GM21786 (cell line): Measurements from ENCODE around the gene TSN.
"Not testable (repeated sequence)": the region's sequence is repeated elsewhere in the genome, so short reads cannot be mapped to it uniquely, and the experiment has no call there.

Source experiments
- ATAC-seq: cut with Tn5 transposase; IDR thresholded peaks from one replicate; pipeline ENCODE4 v1.9.1; 2021; ENCODE audit not compliant: unreplicated experiment

The TSN gene

DNA sequence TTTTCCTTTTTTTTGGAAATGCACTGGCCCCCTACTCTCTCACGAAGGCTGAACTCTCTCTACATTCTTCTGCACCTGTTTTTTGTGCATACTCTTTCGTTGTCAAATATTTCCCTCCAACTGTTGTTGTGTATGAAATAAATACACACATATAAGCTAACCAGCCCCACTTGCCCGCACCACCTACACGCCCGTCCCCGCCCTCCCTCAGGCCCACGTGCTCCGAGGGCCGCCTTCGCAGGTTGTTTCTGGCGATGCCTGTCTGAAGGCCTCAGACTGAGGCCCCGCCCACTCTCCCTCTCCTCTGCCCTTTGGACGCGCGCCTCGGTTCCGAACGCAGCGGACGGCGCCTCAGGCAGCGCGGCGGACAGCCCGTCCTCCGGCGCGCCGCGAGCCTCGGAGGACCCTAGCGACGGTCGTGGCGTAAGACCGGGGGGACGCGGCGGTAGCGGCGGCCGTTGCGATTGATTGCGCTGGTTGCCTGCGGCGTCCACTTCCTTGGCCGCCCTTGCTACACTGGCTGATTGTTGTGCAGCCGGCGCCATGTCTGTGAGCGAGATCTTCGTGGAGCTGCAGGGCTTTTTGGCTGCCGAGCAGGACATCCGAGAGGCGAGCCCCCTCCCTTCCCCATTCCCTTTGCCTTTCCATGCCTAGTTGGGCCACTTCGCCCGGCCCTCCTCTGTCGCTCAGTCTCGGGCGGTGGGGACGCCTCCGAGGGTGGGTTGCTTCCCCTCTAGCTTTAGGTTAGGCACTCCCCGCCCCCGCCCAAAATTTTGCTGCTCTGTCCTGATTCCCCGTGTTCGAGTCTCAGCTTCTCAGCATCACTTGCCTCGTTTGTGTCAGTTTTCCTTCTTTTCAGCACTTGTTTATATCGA lies at the start of gene TSN:
Gene TSN (plus strand): TSS at position 415 of the 875 bp plus-strand sequence. CDS start 129 bp downstream, at position 544.
- ATAC-seq, result peak; percentile 100

- ATAC-seq, result no peak
Observed at GRCh38 chr2:121705958-121706357, 49.5 kb upstream of the TSN start.

GRCh38 chr2:121707344-121707919 lies 48.0 kb upstream of the TSN start:
- ATAC-seq, result no peak

DNA sequence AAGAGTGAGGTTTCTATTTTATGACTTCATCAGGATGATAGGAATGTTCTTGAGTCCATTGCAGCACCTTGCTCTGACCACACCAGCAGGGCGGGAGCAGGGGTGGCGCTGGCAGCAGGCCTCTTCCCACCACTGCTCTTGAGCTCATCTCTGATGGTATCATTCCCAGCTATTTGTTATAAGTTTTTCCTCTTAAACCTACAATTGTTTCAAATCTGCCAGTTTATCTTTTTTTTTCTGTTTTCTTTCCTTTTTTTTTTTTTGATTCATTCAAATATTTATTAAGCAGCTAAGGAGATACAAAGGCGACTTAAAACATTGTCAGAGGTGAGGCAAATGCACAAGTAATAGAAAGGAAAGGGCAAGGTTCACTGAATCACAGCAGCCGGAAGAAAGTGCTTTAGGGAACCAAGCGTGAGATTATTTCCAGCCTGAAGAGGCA lies 47.5 kb upstream of the TSN start:
- ATAC-seq, result no peak

GRCh38 chr2:121709776-121710469 lies 45.5 kb upstream of the TSN start:
- ATAC-seq, result no peak

DNA sequence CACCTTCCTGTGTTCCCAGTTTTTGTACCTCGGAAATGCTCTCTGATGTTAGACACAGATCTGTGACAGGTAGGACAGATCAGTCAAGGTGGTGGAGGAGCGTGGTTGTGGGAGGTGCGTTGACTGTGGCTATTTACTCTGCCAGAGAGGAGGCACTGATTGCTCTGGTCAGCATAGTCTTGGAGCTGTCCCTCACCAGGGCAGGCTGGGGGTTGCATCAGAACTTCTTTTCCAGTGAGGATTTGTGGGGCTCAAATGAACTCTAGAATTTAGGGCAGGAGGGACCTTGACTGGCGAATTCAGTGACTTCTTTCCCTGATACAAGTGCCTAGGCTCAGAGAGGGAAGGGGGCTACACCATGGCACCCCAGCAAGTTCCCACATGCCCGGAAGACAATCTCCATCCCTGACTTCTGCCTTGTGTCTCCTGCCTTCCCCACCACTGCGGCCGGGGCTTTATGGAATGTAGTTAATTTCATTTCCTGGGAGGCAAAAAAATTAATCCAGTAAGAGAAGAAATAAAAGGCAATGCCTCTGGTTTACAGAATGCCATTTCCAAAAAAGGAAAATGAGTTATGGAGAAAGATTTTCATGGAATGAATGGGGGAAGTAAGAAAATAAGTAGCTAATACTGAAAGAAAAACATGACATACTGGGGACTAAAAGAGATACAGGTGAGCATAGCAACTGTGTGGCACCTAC lies 44.8 kb upstream of the TSN start:
- ATAC-seq, result no peak

GRCh38 chr2:121711481-121711880 lies 44.0 kb upstream of the TSN start:
- ATAC-seq, result not testable (repeated sequence)

DNA sequence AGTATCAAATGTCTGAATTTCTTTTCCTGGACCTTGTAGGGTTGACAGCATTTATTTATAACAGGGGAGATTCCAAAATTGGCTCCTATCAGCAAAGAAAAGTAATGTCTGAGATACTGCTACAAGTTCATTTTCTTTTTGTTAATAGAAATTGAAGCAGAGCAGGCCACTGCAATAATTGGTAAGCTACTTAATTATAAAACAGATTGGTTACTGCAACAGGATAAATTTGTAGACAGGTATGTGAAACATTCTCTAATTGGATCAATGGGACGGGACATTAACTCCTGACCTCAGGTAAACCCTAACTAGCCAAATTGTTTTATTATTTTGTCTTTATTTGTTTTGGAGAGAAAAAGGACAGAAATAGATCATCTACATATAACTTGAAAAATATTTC lies 39.3 kb upstream of the TSN start:
- ATAC-seq, result no peak

- ATAC-seq, result no peak
Observed at GRCh38 chr2:121717529-121717928, 37.9 kb upstream of the TSN start.

- ATAC-seq, result no peak
Observed at GRCh38 chr2:121721926-121722325, 33.5 kb upstream of the TSN start.

- ATAC-seq, result no peak
Observed at GRCh38 chr2:121722479-121722878, 33.0 kb upstream of the TSN start.

- no peak for ATAC-seq
Observed at GRCh38 chr2:121723316-121723715, 32.1 kb upstream of the TSN start.

DNA sequence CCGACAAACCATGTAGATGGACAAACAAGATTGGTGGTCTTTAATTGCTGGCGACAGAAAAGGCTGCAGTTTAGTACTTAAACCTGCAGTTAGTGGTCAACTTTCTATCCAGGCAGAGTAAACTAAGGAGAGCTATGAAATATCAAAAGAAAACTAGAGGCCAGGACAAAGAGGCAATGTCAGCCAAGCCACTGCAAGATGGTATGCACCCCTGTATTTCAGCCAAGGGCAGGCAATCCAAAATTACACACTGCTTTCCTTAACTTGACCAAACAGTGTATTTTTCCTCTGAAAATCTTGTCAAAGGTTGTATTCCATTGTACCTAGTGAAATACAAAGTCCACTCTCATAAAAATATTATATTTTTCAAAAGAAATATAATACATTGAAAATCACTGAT lies 28.1 kb upstream of the TSN start:
- ATAC-seq, result no peak

DNA sequence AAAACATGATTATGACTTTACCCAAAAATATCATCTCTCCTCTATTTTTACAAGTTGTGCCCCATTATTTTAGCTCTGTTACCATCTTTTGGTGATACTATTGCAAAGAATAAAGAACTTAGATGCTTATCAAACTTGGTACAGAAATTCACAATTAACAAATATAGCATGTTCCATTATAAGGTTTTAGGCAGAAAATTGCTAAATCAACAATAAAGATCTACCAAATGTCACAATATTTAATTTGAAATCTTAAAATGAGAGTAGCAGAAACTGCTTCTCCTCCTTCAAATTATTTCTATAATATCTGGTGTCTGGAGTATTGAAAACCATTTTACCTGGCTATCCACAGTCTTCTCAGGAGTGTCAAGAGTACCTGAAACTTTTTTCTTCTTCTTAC lies 27.5 kb upstream of the TSN start:
- no peak for ATAC-seq

DNA sequence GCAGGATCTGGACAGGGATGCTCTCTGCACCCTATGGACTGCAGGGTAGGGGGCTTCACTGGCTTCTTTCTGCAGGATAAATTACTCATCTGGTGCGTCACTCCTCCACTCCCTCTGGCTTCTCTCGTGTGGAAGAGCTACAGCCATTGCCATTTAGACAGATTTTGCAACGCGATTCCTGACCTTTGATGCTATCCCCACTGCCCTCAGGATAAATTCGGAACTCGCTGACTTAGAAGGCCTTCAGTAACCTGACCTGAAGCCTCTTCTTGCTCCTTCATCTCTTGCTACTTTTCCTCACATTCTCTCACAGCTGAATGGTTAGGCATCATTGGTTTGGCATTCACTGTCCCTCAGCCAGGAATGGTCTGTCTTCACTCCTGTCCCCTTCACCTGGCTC lies 24.1 kb upstream of the TSN start:
- no peak for ATAC-seq

GRCh38 chr2:121734544-121734943 lies 20.9 kb upstream of the TSN start:
- not testable (repeated sequence) for ATAC-seq

GRCh38 chr2:121735518-121736074 lies 19.9 kb upstream of the TSN start:
- no peak for ATAC-seq

GRCh38 chr2:121736140-121736461 lies 19.4 kb upstream of the TSN start:
- no peak for ATAC-seq

DNA sequence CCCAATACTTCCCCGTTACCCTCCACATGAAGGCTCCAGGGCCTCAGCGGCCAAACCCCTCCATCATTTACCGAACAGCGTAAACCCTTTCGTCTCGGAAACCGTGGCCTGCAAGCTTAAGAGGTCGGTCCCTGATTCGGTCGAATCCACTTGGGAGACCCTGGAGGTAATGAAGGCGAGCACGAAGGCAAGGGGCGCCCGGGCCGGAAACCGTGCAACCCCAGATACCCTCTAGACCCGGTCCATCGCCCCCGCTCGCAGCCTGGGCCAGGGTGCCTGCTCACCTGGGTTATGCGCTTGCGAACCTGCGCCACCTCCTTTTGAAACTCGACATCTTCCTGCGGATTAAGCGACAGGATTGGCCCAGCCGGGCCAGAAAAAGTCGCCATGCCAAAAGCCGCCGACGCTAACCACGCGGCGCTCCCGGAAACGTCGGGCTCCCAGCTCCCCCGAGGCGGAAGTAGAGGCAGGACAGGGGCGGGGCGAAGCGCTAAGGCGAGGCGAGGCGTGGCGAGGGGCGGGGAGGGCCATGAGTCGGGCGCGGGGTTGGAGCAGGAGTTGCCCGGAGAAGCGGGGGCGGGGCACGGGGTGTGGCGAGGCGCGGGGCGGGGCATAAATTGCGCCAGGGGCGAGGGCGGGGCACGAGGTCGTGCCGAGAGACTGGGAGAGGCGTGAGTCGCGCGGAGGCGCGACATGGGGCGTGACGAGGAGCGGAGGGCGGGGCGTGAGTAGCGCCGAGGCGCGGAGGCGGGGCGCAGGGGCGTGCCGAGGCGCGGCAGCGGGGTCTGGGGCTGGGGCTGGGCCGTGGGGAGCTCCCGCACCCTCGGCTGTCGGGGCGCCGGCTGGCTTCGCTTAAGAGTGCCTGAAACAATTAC lies 18.8 kb upstream of the TSN start, which contains the start of gene NIFK:
Gene NIFK (minus strand): TSS at position 414 of the 875 bp plus-strand sequence. CDS start 25 bp downstream, at position 389.
- peak; percentile 93 for ATAC-seq

GRCh38 chr2:121740973-121741372 lies 14.5 kb upstream of the TSN start:
- no peak for ATAC-seq
